Fibroblast of skin of abdomen (primary cell): ENCODE results near the gene GRB2.
"Not testable (repeated sequence)": the region's sequence is repeated elsewhere in the genome, so short reads cannot be mapped to it uniquely, and the experiment has no call there.

Experiments used
- DNase-seq: peaks from one replicate; pipeline ENCODE4 v3.0.0-alpha.2; 2013

GRB2 gene

GRCh38 chr17:75386430-75386829 lies 19.0 kb downstream of the GRB2 start:
- no peak for DNase-seq

GRCh38 chr17:75384751-75385150 lies 20.7 kb downstream of the GRB2 start:
- DNase-seq = no peak

GRCh38 chr17:75383842-75384195 lies 21.7 kb downstream of the GRB2 start:
- no peak for DNase-seq

GRCh38 chr17:75380750-75381149 lies 24.7 kb downstream of the GRB2 start:
- DNase-seq = no peak

GRCh38 chr17:75380315-75380714 lies 25.2 kb downstream of the GRB2 start:
- no peak for DNase-seq

GRCh38 chr17:75379426-75379825 lies 26.1 kb downstream of the GRB2 start:
- not testable (repeated sequence) for DNase-seq

GRCh38 chr17:75373280-75373679 lies 32.2 kb downstream of the GRB2 start:
- DNase-seq = no peak

- DNase-seq = no peak
Observed at GRCh38 chr17:75371981-75372380, 33.5 kb downstream of the GRB2 start.

GRCh38 chr17:75371339-75371738 lies 34.1 kb downstream of the GRB2 start:
- DNase-seq = no peak

- DNase-seq = no peak
Observed at GRCh38 chr17:75370286-75370915, 35.1 kb downstream of the GRB2 start.

GRCh38 chr17:75367838-75368789 lies 37.4 kb downstream of the GRB2 start:
- DNase-seq = not testable (repeated sequence)

- DNase-seq = peak; percentile 17
Observed at GRCh38 chr17:75367312-75367711, 38.2 kb downstream of the GRB2 start.

- no peak for DNase-seq
Observed at GRCh38 chr17:75366432-75366831, 39.0 kb downstream of the GRB2 start.

GRCh38 chr17:75365931-75366275 lies 39.6 kb downstream of the GRB2 start:
- no peak for DNase-seq

GRCh38 chr17:75365009-75365930 lies 40.2 kb downstream of the GRB2 start:
- no peak for DNase-seq

GRCh38 chr17:75364078-75364477 lies 41.4 kb downstream of the GRB2 start:
- peak; percentile 87 for DNase-seq

- DNase-seq = no peak
Observed at GRCh38 chr17:75361996-75362395, 43.5 kb downstream of the GRB2 start.

- no peak for DNase-seq
Observed at GRCh38 chr17:75361344-75361743, 44.1 kb downstream of the GRB2 start.

GRCh38 chr17:75356260-75356937 lies 49.1 kb downstream of the GRB2 start:
- DNase-seq = no peak

- DNase-seq = no peak
Observed at GRCh38 chr17:75353176-75353575, 52.3 kb downstream of the GRB2 start.

- no peak for DNase-seq
Observed at GRCh38 chr17:75352079-75352569, 53.4 kb downstream of the GRB2 start.

GRCh38 chr17:75350706-75351105 lies 54.8 kb downstream of the GRB2 start:
- no peak for DNase-seq
